Posterior vena cava (tissue), 2 donors: Measurements from ENCODE around the gene RIOK1. TPM values are rescaled to one million over a fixed set of nuclear protein-coding genes. Genes with fewer than 3 reads are reported as not detected.

Experiments
- DNase-seq: peaks from one replicate; pipeline ENCODE4 v3.0.0-alpha.2; 2020; ENCODE audit warnings: low spot score
- intact Hi-C, 2 donors: fragments of 100-400 bp; cut with DNase I; formaldehyde crosslinking; loops; one replicate each; pipeline versions ENCODE4 v1.14.1 to v1.14.2; 2022 to 2023
- total RNA-seq, 2 donors: library from RNA; stranded (reverse); fragmentation: NEBNext Ultra II Directional; extraction: Animal tissue kit (Norgen Biotek cat#: 25700); gene quantifications; one replicate each; pipeline ENCODE4 v1.2.1, GENCODE V29; 2021
- donor health status: DM: yes; HTN: yes; CAD: no.
- donor health status: DM: yes; HTN: yes; CAD: no.

Gene RIOK1
- total RNA-seq, 2 donors from 2014 or later: 18.9 to 20.7 TPM

- intact Hi-C loops: no loop called here
- no peak for DNase-seq
These were observed 77.6 kb downstream of the RIOK1 start for GRCh38 chr6:7467007-7467897.

Other genes starting within 250 kb of the RIOK1 start
- gene SSR1, start 76.6 kb upstream of the RIOK1 start, total RNA-seq: 100 to 1,000 TPM; 124 to 133 TPM
- not detected for gene CAGE1, start 66 bp upstream of the RIOK1 start, total RNA-seq
- 1 to 10 TPM; 3.0 to 3.4 TPM for gene DSP, start 151.9 kb downstream of the RIOK1 start, total RNA-seq
- gene SNRNP48, start 200.4 kb downstream of the RIOK1 start, total RNA-seq: 1 to 10 TPM; 8.9 to 10.0 TPM